ENCODE results near the gene PLXNA4.

Gene PLXNA4

GRCh38 chr7:132343199-132343598 is 233.1 kb downstream of the PLXNA4 start:
- Histone ChIP-seq H3K36me3 (ENCODE audit: insufficient read depth, low read length) (no peaks in the 10 kb centered on the region), H3K4me3 (ENCODE audit: low read depth, low read length, poor library complexity, severe bottlenecking) (no peak overlapping the region), H3K9me2 (ENCODE audit: low read depth, low read length) (no peaks in the 10 kb centered on the region), H3K4me1 (ENCODE audit: insufficient read depth, low read length, severe bottlenecking) (no peaks in the 10 kb centered on the region), H3K79me2 (ENCODE audit: insufficient read depth, low read length) (no peaks in the 10 kb centered on the region), H3F3A (ENCODE audit: insufficient read depth, low read length) (no peaks in the 10 kb centered on the region), H3K27ac (ENCODE audit: low read depth, low read length, poor library complexity, severe bottlenecking) (no peak overlapping the region), H3K9ac (ENCODE audit: low read length) (no peak overlapping the region), H3K27me3 (ENCODE audit: insufficient read depth, low read length) (no peaks in the 10 kb centered on the region), H4K20me1 (ENCODE audit: insufficient read depth, low read length) (no peaks in the 10 kb centered on the region), H3K4me2 (ENCODE audit: low read length) (no peak overlapping the region), H2AFZ (ENCODE audit: low read length) (no peak overlapping the region), H3K9me3 (ENCODE audit: low read length) (no peaks in the 10 kb centered on the region)
- TF ChIP-seq CTCF (IDR thresholded peaks at IDR 0.05; ENCODE audit: low read length) = no peak
- TF ChIP-seq EZH2 (IDR thresholded peaks at IDR 0.05; ENCODE audit: borderline replicate concordance, low read length) = no peak

GRCh38 chr7:132337450-132338080 is 238.7 kb downstream of the PLXNA4 start:
- H3K9me3 ChIP-seq (ENCODE audit: low read length) = no peaks in the 10 kb centered on the region
- H3K27ac ChIP-seq (ENCODE audit: low read depth, low read length, poor library complexity, severe bottlenecking) = no peak overlapping the region
- no peaks in the 10 kb centered on the region for H3K79me2 ChIP-seq (ENCODE audit: insufficient read depth, low read length)
- peaks cover 7% of the 10 kb centered on the region; the same call in 1 of the 2 replicates for H3K27me3 ChIP-seq (ENCODE audit: insufficient read depth, low read length)
- H3K36me3 ChIP-seq (ENCODE audit: insufficient read depth, low read length) = no peaks in the 10 kb centered on the region
- H3K9me2 ChIP-seq (ENCODE audit: low read depth, low read length) = no peaks in the 10 kb centered on the region
- H3K4me3 ChIP-seq (ENCODE audit: low read depth, low read length, poor library complexity, severe bottlenecking) = no peak overlapping the region
- no peak overlapping the region for H3K4me2 ChIP-seq (ENCODE audit: low read length)
- H3K4me1 ChIP-seq (ENCODE audit: insufficient read depth, low read length, severe bottlenecking) = no peaks in the 10 kb centered on the region
- H2AFZ ChIP-seq (ENCODE audit: low read length) = no peak overlapping the region
- no peaks in the 10 kb centered on the region for H4K20me1 ChIP-seq (ENCODE audit: insufficient read depth, low read length)
- H3K9ac ChIP-seq (ENCODE audit: low read length) = no peak overlapping the region
- TF ChIP-seq EZH2 (IDR thresholded peaks at IDR 0.05; ENCODE audit: borderline replicate concordance, low read length) (no peak), CTCF (IDR thresholded peaks at IDR 0.05; ENCODE audit: low read length) (no peak)
- no peaks in the 10 kb centered on the region for H3F3A ChIP-seq (ENCODE audit: insufficient read depth, low read length)

GRCh38 chr7:132336797-132337196 is 239.5 kb downstream of the PLXNA4 start:
- no peak overlapping the region for H3K4me3 ChIP-seq (ENCODE audit: low read depth, low read length, poor library complexity, severe bottlenecking)
- no peak overlapping the region for H3K4me2 ChIP-seq (ENCODE audit: low read length)
- no peaks in the 10 kb centered on the region for H3K9me3 ChIP-seq (ENCODE audit: low read length)
- H3F3A ChIP-seq (ENCODE audit: insufficient read depth, low read length) = no peaks in the 10 kb centered on the region
- H3K36me3 ChIP-seq (ENCODE audit: insufficient read depth, low read length) = no peaks in the 10 kb centered on the region
- no peak overlapping the region for H3K27ac ChIP-seq (ENCODE audit: low read depth, low read length, poor library complexity, severe bottlenecking)
- no peaks in the 10 kb centered on the region for H3K4me1 ChIP-seq (ENCODE audit: insufficient read depth, low read length, severe bottlenecking)
- no peaks in the 10 kb centered on the region for H3K79me2 ChIP-seq (ENCODE audit: insufficient read depth, low read length)
- no peak overlapping the region for H2AFZ ChIP-seq (ENCODE audit: low read length)
- peaks cover 7% of the 10 kb centered on the region; the same call in 1 of the 2 replicates for H3K27me3 ChIP-seq (ENCODE audit: insufficient read depth, low read length)
- H4K20me1 ChIP-seq (ENCODE audit: insufficient read depth, low read length) = no peaks in the 10 kb centered on the region
- TF ChIP-seq EZH2 (IDR thresholded peaks at IDR 0.05; ENCODE audit: borderline replicate concordance, low read length) = no peak
- TF ChIP-seq CTCF (IDR thresholded peaks at IDR 0.05; ENCODE audit: low read length) = no peak
- H3K9me2 ChIP-seq (ENCODE audit: low read depth, low read length) = no peaks in the 10 kb centered on the region
- H3K9ac ChIP-seq (ENCODE audit: low read length) = no peak overlapping the region
